Fibroblast of villous mesenchyme (primary cell): ENCODE results near the gene SMLR1. TPM values are rescaled to one million over a fixed set of nuclear protein-coding genes. Genes with fewer than 3 reads are reported as not detected.
A peak's percentile ranks its signal among the peaks of the same experiment; 100 is the strongest.

Experiments used
- DNase-seq: peaks from one replicate; pipeline ENCODE4 v3.0.0-alpha.2; 2010; ENCODE audit warnings: low read depth
- H3K4me3 ChIP-seq: 2 replicates; pipeline ENCODE4 v1.5.1; 2011; ENCODE audit warnings: low read depth, mild to moderate bottlenecking, low read length
- CTCF ChIP-seq: IDR thresholded peaks from 2 replicates; pipeline ENCODE4 v1.5.1; 2012; ENCODE audit warnings: low read depth, mild to moderate bottlenecking, low read length; ENCODE audit not compliant: insufficient read depth
- total RNA-seq: library from RNA; depleted of rRNA; stranded (reverse); fragments of >200 nt; gene quantifications from 2 replicates; pipeline ENCODE4 v1.2.3, GENCODE V29; 2012

The SMLR1 gene
- total RNA-seq, 1 donor, result not detected

- DNase-seq, result peak; percentile 62
- peak; percentile 95 for TF ChIP-seq CTCF
- H3K4me3 ChIP-seq, result no peak overlapping the region
Measured at GRCh38 chr6:130872250-130873095, 45.3 kb downstream of the SMLR1 start.

GRCh38 chr6:130873746-130874145 is 46.5 kb downstream of the SMLR1 start:
- DNase-seq, result no peak
- no peak for TF ChIP-seq CTCF
- H3K4me3 ChIP-seq, result no peak overlapping the region

- no peak for DNase-seq
- H3K4me3 ChIP-seq, result no peak overlapping the region
Measured at GRCh38 chr6:130879826-130880225, 52.6 kb downstream of the SMLR1 start.

GRCh38 chr6:130882370-130882769 is 55.2 kb downstream of the SMLR1 start:
- DNase-seq, result no peak
- TF ChIP-seq CTCF, result no peak
- H3K4me3 ChIP-seq, result no peak overlapping the region

More at GRCh38 chr6:130879826-130880225, 52.6 kb downstream of the SMLR1 start:
- TF ChIP-seq CTCF, result no peak

GRCh38 chr6:130885392-130886192 is 58.4 kb downstream of the SMLR1 start:
- DNase-seq, result peak; percentile 87
- peak; percentile 91 for TF ChIP-seq CTCF

More at GRCh38 chr6:130885392-130886192, 58.4 kb downstream of the SMLR1 start:
- no peak overlapping the region for H3K4me3 ChIP-seq

Other genes with a start within 250 kb of the SMLR1 start
- 40.2 and 44.8 TPM in 2 replicates for gene EPB41L2, start 235.8 kb downstream of the SMLR1 start, total RNA-seq